Activated naive CD4-positive, alpha-beta T cell treated with Interleukin-2 at 50 U/mL for 16 hours (primary cell): ENCODE measurements around the gene DIAPH1.

Source experiments
- DNase-seq: peaks from one replicate; pipeline ENCODE4 v3.0.0-alpha.2; 2020

DIAPH1 gene

GRCh38 chr5:141517880-141518617, 100.8 kb downstream of the DIAPH1 start:
- no peak for DNase-seq

GRCh38 chr5:141517312-141517711, 101.5 kb downstream of the DIAPH1 start:
- DNase-seq = no peak

DNA sequence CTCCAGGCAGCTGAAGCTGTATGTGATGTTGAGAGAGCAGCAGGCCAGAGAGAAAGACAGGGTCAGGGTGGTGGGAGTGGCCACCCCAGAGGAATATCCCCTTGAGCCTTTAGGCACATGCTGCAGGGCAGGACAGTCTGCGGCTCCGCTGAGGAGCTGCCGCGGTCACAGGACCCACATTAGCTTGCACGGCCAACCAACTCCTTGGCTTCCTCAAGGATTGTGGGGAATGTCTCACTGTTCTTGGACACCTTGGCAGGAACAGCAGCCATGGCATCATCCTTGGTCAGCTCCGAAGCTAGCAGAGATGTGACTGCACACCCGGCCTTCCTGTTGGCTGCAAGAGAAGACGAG, 102.2 kb downstream of the DIAPH1 start:
- DNase-seq = no peak

GRCh38 chr5:141515946-141516671, 102.7 kb downstream of the DIAPH1 start:
- DNase-seq = no peak

- no peak for DNase-seq
Measured at GRCh38 chr5:141515141-141515540, 103.7 kb downstream of the DIAPH1 start.

DNA sequence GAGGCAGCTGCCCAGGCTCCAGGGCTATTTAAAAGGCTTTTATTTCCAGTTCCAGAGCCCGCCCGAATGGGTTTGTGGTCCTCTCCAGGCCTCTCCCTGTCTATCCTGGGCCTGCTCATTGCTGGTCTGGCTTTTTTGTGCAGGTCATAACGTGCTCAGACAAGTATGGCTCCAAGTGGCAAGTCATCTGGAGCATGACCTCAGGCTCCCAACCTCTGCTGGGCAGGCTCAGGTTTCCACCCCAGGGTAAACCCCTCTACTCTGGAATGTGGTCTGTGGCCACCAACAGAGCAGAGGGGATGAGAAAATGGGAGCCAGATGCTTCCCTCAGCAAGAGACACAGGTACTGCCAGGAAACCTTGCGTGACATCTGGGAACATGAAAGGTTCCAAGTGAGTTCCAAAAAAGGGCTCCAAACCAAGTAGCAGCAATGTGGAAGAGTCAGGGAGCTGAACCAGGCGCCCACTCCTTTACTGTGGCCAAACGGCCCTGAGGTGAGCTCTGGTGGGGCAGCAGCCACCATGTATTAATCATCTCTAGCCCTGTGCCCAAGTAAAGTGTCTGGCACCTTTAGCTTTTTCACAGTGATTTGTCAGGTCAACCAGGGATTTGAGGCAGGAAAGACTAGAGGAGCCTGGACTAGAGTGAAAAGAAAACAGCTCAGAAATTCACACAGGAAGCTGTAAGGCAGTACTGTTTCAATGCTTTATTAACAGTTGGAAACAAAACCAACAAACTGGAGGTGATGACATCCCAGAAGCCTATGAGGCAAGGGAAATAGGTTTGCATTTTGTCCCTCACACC, 104.3 kb downstream of the DIAPH1 start:
- DNase-seq = no peak

- peak; percentile 78 for DNase-seq
Measured at GRCh38 chr5:141513627-141514329, 105.0 kb downstream of the DIAPH1 start.

DNA sequence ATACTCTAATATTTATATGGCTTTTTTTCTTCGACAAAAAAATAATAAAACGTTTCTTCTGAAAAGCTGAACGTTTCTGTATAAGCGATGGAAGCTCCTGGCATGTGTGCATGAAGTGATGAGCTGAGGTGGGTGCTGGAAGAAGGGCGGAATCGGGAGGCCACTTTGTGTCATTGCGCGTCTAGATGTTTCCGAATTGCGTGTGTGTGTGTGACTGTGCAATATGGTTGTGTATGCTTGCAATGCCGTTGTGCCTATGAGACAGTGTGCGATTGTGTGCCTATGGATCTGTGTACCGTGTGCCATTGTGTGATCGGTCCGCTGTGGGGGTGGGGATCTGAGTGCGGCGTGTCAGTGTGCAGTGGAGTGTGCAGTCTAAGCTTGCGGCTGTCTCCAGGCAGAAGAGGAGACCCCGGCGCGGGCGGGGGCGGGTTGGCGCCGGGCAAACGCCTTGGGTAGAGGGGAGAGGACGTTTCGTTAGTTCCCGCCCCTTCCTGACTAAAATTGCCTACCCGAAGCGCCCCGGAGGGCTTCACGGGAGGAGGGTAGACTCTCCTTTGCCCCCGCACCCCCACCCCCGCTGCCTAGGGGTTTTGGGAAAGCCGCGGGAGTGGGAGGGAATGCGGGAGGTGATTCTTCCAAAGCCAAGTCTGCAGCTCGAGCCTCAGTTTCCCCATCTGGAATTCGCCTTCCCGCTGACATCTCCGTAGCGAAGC, 105.7 kb downstream of the DIAPH1 start:
- DNase-seq = peak; percentile 47

- DNase-seq = peak; percentile 85
Measured at GRCh38 chr5:141512390-141512910, 106.3 kb downstream of the DIAPH1 start.

DNA sequence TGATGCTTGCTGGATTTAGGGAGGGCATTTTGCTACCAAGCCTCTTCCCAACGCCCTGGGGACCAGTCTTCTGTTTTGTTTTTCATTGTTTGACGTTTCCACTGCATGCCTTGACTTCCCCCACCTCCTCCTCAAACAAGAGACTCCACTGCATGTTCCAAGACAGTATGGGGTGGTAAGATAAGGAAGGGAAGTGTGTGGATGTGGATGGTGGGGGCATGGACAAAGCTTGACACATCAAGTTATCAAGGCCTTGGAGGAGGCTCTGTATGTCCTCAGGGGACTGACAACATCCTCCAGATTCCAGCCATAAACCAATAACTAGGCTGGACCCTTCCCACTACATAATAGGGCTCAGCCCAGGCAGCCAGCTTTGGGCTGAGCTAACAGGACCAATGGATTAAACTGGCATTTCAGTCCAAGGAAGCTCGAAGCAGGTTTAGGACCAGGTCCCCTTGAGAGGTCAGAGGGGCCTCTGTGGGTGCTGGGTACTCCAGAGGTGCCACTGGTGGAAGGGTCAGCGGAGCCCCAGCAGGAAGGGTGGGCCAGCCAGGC, 107.0 kb downstream of the DIAPH1 start:
- DNase-seq = no peak

DNA sequence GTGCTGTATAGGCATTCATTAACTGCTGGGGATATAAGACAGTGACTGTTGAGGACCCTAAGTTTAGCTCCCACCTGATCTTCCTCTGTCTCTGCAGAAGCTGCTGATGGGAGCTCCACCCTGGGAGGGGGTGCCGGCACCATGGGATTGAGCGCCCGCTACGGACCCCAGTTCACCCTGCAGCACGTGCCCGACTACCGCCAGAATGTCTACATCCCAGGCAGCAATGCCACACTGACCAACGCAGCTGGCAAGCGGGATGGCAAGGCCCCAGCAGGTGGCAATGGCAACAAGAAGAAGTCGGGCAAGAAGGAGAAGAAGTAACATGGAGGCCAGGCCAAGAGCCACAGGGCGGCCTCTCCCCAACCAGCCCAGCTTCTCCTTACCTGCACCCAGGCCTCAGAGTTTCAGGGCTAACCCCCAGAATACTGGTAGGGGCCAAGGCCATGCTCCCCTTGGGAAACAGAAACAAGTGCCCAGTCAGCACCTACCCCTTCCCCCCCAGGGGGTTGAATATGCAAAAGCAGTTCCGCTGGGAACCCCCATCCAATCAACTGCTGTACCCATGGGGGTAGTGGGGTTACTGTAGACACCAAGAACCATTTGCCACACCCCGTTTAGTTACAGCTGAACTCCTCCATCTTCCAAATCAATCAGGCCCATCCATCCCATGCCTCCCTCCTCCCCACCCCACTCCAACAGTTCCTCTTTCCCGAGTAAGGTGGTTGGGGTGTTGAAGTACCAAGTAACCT, 107.8 kb downstream of the DIAPH1 start:
- DNase-seq = no peak

DNA sequence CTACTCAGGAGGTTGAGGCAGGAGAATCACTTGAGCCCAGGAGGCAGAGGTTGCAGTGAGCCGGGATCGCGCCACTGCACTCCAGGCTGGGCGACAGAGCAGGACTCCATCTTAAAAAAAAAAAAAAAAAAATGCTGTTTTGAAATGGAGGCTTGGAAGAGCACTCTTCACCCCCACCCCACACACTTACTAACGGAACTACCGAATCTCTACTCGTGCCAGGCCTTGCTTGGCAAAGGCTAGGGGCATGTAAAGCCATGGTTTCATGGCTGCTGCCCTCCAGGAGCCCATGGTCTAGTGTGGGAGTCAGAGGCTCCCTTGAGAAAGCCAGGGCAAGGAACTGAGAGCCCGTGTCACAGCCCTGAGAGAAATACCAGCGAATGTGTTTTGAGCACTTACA, 108.6 kb downstream of the DIAPH1 start:
- DNase-seq = no peak

DNA sequence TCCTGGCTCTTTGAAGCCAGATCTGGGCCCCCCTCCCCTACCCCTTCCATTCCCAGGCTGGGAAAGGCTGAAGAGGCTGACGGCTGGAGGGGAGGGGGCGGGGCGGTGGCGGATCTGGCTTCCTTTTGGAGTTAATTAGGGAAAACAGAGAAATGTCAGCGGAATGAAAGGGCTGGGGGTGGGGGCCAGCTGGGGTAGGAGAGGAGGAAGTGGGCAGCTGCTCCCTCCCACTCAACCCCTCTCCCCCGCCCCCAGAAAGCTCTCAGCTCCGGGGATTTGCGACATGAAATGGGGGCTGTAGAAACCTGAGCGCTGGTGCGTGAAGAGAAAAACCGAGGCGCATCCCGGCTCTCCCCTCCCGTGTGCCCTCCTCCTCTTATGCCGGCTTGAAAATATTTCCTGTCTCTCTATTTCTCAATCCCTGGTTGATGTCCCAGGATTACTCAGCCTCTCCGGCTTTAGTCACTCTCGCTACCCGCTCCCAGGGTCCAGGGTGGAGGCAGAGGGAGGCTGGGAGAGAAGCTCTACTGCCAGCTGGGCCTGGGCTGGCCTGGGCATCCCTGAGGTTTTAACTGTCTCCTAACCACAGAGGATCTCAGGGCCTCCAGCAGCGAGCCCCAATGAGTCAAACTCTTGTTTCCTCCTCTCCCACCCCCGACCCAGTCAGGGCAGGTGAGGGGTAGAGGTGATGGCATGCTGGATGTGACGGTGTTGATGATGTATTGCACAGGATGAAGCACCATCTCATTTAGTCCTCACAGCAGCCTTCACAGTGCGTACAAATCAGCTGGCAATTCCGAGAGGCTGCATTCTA, 109.8 kb downstream of the DIAPH1 start:
- DNase-seq = no peak

DNA sequence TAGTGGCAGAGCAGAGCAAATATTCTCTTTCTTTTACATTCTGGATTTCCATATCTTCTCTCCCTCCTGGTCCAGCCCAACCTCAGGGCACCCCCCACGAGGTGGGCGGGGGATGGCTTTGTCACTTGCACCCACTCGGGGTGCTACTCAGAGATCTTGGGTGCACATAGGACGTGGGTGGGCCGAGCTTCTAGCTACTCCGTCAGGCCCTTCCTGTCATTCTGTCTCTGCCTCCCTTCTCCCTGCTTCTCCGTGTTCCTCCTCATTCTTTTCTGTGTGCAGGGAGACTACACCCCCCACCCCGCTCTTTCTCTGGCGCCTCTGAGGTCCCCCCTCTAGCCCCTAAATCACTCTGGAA, 110.4 kb downstream of the DIAPH1 start:
- no peak for DNase-seq

GRCh38 chr5:141507387-141508091, 111.3 kb downstream of the DIAPH1 start:
- no peak for DNase-seq

DNA sequence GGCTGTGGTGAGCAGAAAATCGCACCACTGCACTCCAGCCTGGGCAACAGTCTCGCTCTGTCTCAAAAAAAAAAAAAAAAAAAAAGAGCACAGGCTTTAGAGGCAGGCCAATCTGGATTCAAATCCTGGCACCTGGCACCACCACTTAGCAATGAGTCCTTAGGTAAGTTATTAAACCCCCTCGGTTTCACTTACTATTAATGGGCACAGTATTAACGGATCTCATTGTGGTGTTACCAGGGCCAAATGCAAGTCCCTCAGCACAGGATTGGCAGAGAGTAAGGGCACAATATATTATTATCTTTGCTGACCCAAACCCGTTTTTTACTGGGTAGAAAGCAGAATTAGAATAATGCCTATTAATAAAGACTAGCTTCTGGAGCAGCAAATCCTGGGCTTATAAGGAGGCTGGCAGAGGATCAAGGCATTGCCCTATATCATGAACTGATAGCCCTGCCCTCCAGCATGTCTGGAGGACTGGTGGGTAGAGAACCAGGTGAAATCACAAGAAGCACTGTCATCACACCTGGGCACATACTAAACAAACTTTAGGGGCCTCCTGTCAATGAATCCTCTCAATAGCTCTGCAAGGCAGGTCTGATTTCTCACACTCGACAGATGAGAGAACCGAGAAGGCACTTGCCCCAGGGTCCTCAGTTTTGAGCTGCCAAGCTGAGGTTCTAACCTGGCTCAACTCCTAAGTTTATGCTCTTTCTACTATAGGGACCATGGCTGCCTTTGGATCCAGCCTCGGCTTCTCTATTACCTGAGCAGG, 112.2 kb downstream of the DIAPH1 start:
- DNase-seq = no peak

DNA sequence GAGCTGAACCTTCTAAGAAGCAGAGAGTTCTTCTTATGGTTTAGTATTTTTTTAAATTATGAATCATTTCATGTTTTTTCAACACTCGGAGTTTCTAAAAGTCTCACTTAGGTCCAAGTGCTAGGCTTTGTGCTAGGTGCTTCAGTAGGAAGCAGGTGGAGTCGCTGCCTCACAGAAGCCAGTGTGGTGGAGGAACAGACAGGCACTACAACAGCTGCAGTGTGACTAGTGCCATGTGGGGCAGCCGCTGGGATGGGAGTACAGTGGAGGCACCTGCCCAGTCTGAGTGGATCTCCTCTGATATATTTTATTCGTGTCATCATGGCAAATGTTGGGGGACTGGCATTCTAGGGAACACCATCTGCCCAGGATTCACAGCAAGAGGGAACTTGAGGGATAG, 114.6 kb downstream of the DIAPH1 start:
- DNase-seq = no peak

DNA sequence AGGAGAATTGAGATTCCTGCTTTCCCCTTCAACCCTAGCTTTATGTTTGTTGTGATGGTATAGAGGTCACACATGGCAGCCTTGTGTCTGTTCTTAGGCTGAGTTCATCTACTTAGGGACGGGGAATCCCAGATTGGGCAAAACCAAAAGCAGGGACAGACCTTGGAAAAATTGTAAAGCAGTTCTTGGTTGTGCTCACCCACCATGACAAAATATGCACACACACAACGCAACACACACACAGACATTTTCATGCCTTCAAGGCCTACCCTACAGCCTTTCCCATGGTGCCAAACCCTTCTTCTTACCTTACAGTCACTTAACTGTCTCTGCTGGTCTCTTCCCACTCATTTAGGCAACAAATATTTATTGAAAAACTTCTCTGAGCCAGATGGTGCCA, 115.1 kb downstream of the DIAPH1 start:
- DNase-seq = no peak

- no peak for DNase-seq
Measured at GRCh38 chr5:141501761-141502160, 117.0 kb downstream of the DIAPH1 start.
